Keratinocyte (primary cell): ENCODE data around the gene ZGPAT. TPM values are rescaled to one million over a fixed set of nuclear protein-coding genes. Genes with fewer than 3 reads are reported as not detected.

Experiments
- DNase-seq: peaks from one replicate; pipeline ENCODE4 v3.0.0-alpha.2; 2011; ENCODE audit warnings: low read depth, missing footprints, low spot score
- FAIRE-seq: peaks from 2 replicates; lab custom pipeline; 2011; peaks lifted over from hg19 to GRCh38; lab: Jason Lieb, UNC
- H2AFZ ChIP-seq: 2 replicates; pipeline ENCODE4 v1.6.0; 2012; ENCODE audit warnings: low read length, control low read depth, inconsistent platforms; ENCODE audit not compliant: control insufficient read depth
- H3K27ac ChIP-seq: 2 replicates; pipeline ENCODE4 v1.5.1; 2011; ENCODE audit warnings: low read length; ENCODE audit not compliant: control insufficient read depth, insufficient read depth
- H3K27me3 ChIP-seq: 3 replicates; pipeline ENCODE4 v1.6.0; 2011; ENCODE audit warnings: low read length; ENCODE audit not compliant: control insufficient read depth, insufficient read depth; ENCODE audit errors: extremely low read depth
- H3K36me3 ChIP-seq, 2 experiments: 2 replicates in 1 of 2; 3 replicates in 1 of 2; pipeline ENCODE4 v1.5.1; 2011; ENCODE audit warnings: low read length in 2 of 2, mild to moderate bottlenecking in 1 of 2; ENCODE audit not compliant: control insufficient read depth in 2 of 2, insufficient read depth in 2 of 2; ENCODE audit errors: extremely low read depth in 1 of 2
- H3K4me1 ChIP-seq: 3 replicates; pipeline ENCODE4 v1.5.1; 2011; ENCODE audit warnings: low read length; ENCODE audit not compliant: control insufficient read depth, insufficient read depth; ENCODE audit errors: extremely low read depth
- H3K4me2 ChIP-seq: 3 replicates; pipeline ENCODE4 v1.6.0; 2011; ENCODE audit warnings: low read depth, low read length; ENCODE audit not compliant: control insufficient read depth, insufficient read depth; ENCODE audit errors: extremely low read depth
- H3K4me3 ChIP-seq, 3 experiments: fragments of 200-600 bp in 1 of 3; sonication (generic) in 1 of 3; 2 replicates in 2 of 3; 3 replicates in 1 of 3; pipeline ENCODE4 v1.5.1; 2011 to 2016; ENCODE audit warnings: low read length in 3 of 3, mild to moderate bottlenecking in 3 of 3, control low read depth in 2 of 3, inconsistent platforms in 1 of 3, low read depth in 1 of 3, mixed read lengths in 1 of 3, mixed run types in 1 of 3, moderate library complexity in 1 of 3; ENCODE audit not compliant: control insufficient read depth in 2 of 3, insufficient read depth in 2 of 3; ENCODE audit errors: extremely low read depth in 1 of 3
- H3K79me2 ChIP-seq: 2 replicates; pipeline ENCODE4 v1.6.0; 2012; ENCODE audit warnings: low read length; ENCODE audit not compliant: control insufficient read depth, insufficient read depth
- H3K9ac ChIP-seq: 3 replicates; pipeline ENCODE4 v1.6.0; 2011; ENCODE audit warnings: low read length; ENCODE audit not compliant: control insufficient read depth, insufficient read depth; ENCODE audit errors: extremely low read depth
- H3K9me1 ChIP-seq: 3 replicates; pipeline ENCODE4 v1.6.0; 2011; ENCODE audit warnings: low read length; ENCODE audit not compliant: control insufficient read depth, insufficient read depth; ENCODE audit errors: extremely low read depth
- H3K9me3 ChIP-seq: 2 replicates; pipeline ENCODE4 v1.5.1; 2012; ENCODE audit warnings: low read depth, low read length; ENCODE audit not compliant: control insufficient read depth
- H4K20me1 ChIP-seq: 3 replicates; pipeline ENCODE4 v1.6.0; 2011; ENCODE audit warnings: low read length; ENCODE audit not compliant: control insufficient read depth, insufficient read depth; ENCODE audit errors: extremely low read depth
- CTCF ChIP-seq, 3 experiments: IDR thresholded peaks in 1 of 3; conservative IDR thresholded peaks in 1 of 3; optimal IDR thresholded peaks in 1 of 3; 2 replicates in 2 of 3; 3 replicates in 1 of 3; pipeline versions ENCODE3 to v1.5.1; 2011; ENCODE audit warnings: low read length in 3 of 3, mild to moderate bottlenecking in 3 of 3, moderate library complexity in 2 of 3, control low read depth in 1 of 3, inconsistent platforms in 1 of 3; ENCODE audit not compliant: insufficient read depth in 2 of 3; ENCODE audit errors: extremely low read depth in 1 of 3
- EZH2 ChIP-seq: IDR thresholded peaks from one replicate; pipeline ENCODE4 v1.6.1; 2012; ENCODE audit warnings: inconsistent platforms, mild to moderate bottlenecking, low read length, moderate library complexity
- dilution Hi-C: fragments of 300-500 bp; cut with MboI; formaldehyde crosslinking; loops from one replicate; pipeline ENCODE4 v1.7.0; 2020; ENCODE audit warnings: low sequenced_read_pairs; ENCODE audit not compliant: extremely low pct_ligation_motif_present
- polyA plus RNA-seq, 5 experiments: library from polyadenylated mRNA; depleted of rRNA in 3 of 5; stranded (reverse) in 3 of 5; stranded (forward) in 1 of 5; unstranded in 1 of 5; fragments of >200 nt; gene quantifications; 1 replicate in 1 of 5; 2 replicates in 3 of 5; 3 replicates in 1 of 5; pipeline versions ENCODE4 v1.2.1 to v1.2.3, GENCODE V29; 2011 to 2012; ENCODE audit warnings: missing spikeins in 2 of 5, low read depth in 1 of 5, low replicate concordance in 1 of 5

Gene ZGPAT
- polyA plus RNA-seq, 1 donor (not counting 4 experiments of a cell fraction or from before 2014, with no cell fraction given) = 7.8 TPM

GRCh38 chr20:63731410-63731809, 23.6 kb downstream of the ZGPAT start:
- Histone ChIP-seq H3K79me2 (peaks cover 26% of the 10 kb centered on the region), H3K9ac (no peak overlapping the region), H3K4me3 (no peak overlapping the region), H3K9me1 (peaks cover 2% of the 10 kb centered on the region), H3K27me3 (no peaks in the 10 kb centered on the region), H3K4me1 (peaks cover 4% of the 10 kb centered on the region), H3K36me3 (peaks cover 17 to 32% of the 10 kb centered on the region in 2 experiments), H3K27ac (no peak overlapping the region), H3K9me3 (no peaks in the 10 kb centered on the region), H4K20me1 (no peaks in the 10 kb centered on the region), H3K4me2 (no peak overlapping the region), H2AFZ (no peak overlapping the region)
- no peak for TF ChIP-seq EZH2
- no peak for TF ChIP-seq CTCF (optimal IDR thresholded peaks at IDR 0.05 in 1 of 3, IDR thresholded peaks at IDR 0.05 in 1 of 3, conservative IDR thresholded peaks at IDR 0.05 in 1 of 3; ENCODE audit: extremely low read depth in 1 of 3, insufficient read depth in 2 of 3, low read length in 3 of 3)
- no peak for DNase-seq
- dilution Hi-C loops = no loop called here
- no peak for FAIRE-seq

GRCh38 chr20:63732118-63733095, 24.6 kb downstream of the ZGPAT start:
- no peak for FAIRE-seq
- H3K9me1 ChIP-seq = no peaks in the 10 kb centered on the region
- H3K9me3 ChIP-seq = no peaks in the 10 kb centered on the region
- no peak for DNase-seq
- H3K79me2 ChIP-seq = peaks cover 21% of the 10 kb centered on the region
- TF ChIP-seq EZH2 (no peak), CTCF (optimal IDR thresholded peaks at IDR 0.05 in 1 of 3, IDR thresholded peaks at IDR 0.05 in 1 of 3, conservative IDR thresholded peaks at IDR 0.05 in 1 of 3; ENCODE audit: extremely low read depth in 1 of 3, insufficient read depth in 2 of 3, low read length in 3 of 3) (no peak)
- H2AFZ ChIP-seq = no peak overlapping the region
- no peak overlapping the region for H3K4me3 ChIP-seq
- no peaks in the 10 kb centered on the region for H3K27me3 ChIP-seq
- peaks cover 12% of the 10 kb centered on the region for H3K4me1 ChIP-seq
- H3K9ac ChIP-seq = no peak overlapping the region
- peaks cover 20 to 27% of the 10 kb centered on the region in 2 experiments for H3K36me3 ChIP-seq
- H3K4me2 ChIP-seq = no peak overlapping the region
- H4K20me1 ChIP-seq = no peaks in the 10 kb centered on the region
- dilution Hi-C loops = no loop called here
- H3K27ac ChIP-seq = no peak overlapping the region
